DND-41 (cell line): ENCODE measurements around the gene ZMYND10.

Experiments used
- EZH2 ChIP-seq: IDR thresholded peaks from 3 replicates; pipeline ENCODE4 v1.6.1; 2012; ENCODE audit warnings: borderline replicate concordance, low read depth, mild to moderate bottlenecking, moderate library complexity, low read length, inconsistent platforms; ENCODE audit not compliant: severe bottlenecking
- TF ChIP-seq, protein P1 (sequence below): IDR thresholded peaks from 2 replicates; pipeline ENCODE4 v1.5.1; 2012; ENCODE audit warnings: borderline replicate concordance, low read length, moderate library complexity, mild to moderate bottlenecking; ENCODE audit not compliant: poor library complexity, severe bottlenecking; ENCODE audit errors: extremely low read depth

DNA sequence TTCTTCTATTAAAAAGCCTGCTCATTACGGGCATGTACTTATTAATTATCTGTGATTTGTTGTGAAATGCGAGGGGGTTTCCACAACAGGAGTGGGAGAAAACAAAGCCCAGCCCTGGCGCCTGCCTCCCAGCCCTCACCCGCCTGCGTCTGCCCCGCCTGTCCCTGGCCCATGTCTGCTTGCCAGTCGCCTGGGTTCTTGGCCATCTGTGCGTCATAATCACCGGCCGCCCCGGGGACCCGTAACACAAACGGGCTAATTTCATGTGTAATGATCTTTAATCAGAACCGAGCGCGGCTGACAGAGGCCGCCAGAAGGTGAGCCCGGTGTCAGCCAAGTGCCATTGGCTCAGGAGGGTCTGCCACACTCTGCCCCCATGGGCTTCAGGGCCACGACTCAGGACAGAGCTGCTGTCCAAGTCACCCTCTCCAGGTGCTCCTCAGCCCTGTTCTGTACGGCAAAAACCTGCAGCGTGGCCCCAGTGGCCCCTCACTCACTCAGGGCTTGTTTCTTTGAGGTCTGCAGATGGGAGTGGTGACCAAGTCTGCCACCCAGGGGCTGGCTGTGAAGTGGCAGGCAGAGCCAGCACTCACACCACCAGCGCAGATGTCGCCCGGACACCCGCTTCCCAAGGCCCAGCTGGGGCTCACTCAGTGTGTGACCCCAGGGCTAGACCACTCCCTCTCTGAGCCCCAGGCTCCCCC lies 42.6 kb upstream of the ZMYND10 start:
- TF ChIP-seq, protein P1, sequence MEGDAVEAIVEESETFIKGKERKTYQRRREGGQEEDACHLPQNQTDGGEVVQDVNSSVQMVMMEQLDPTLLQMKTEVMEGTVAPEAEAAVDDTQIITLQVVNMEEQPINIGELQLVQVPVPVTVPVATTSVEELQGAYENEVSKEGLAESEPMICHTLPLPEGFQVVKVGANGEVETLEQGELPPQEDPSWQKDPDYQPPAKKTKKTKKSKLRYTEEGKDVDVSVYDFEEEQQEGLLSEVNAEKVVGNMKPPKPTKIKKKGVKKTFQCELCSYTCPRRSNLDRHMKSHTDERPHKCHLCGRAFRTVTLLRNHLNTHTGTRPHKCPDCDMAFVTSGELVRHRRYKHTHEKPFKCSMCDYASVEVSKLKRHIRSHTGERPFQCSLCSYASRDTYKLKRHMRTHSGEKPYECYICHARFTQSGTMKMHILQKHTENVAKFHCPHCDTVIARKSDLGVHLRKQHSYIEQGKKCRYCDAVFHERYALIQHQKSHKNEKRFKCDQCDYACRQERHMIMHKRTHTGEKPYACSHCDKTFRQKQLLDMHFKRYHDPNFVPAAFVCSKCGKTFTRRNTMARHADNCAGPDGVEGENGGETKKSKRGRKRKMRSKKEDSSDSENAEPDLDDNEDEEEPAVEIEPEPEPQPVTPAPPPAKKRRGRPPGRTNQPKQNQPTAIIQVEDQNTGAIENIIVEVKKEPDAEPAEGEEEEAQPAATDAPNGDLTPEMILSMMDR, result peak; percentile 44
- TF ChIP-seq EZH2, result no peak
